H1 (cell line): ENCODE measurements around the gene KLHL8. TPM values are rescaled to one million over a fixed set of nuclear protein-coding genes. Genes with fewer than 3 reads are reported as not detected.

Experiments used
- BCL11A ChIP-seq, 2 experiments: IDR thresholded peaks; one replicate each; pipeline ENCODE4 v1.6.1; 2011; ENCODE audit warnings: low read depth in 2 of 2, low read length in 2 of 2, mild to moderate bottlenecking in 2 of 2
- CBX8 ChIP-seq: fragments of 300-800, 300-1000 bp; sonication (generic); IDR thresholded peaks from 2 replicates; pipeline ENCODE4 v1.7.1; 2016; ENCODE audit warnings: low read depth, low read length, borderline replicate concordance
- MAX ChIP-seq: IDR thresholded peaks from 2 replicates; pipeline ENCODE4 v1.6.1; 2012; ENCODE audit warnings: inconsistent platforms
- NANOG ChIP-seq: IDR thresholded peaks from 2 replicates; pipeline ENCODE4 v1.6.1; 2011; ENCODE audit warnings: low read length, low read depth, mild to moderate bottlenecking, inconsistent platforms; ENCODE audit not compliant: insufficient read depth, poor library complexity, severe bottlenecking
- PHF8 ChIP-seq: fragments of 200-600 bp; sonication (generic); conservative IDR thresholded peaks from 2 replicates; pipeline ENCODE4 v1.7.1; 2012; ENCODE audit warnings: low read depth, mild to moderate bottlenecking, inconsistent platforms, low read length, moderate library complexity
- SUZ12 ChIP-seq: fragments of 200-600 bp; sonication (generic); IDR thresholded peaks from 2 replicates; pipeline ENCODE4 v1.6.1; 2012; ENCODE audit warnings: mild to moderate bottlenecking, inconsistent platforms, low read length, moderate library complexity, mixed read lengths
- polyA plus RNA-seq, 7 experiments: library from polyadenylated mRNA; depleted of rRNA in 3 of 7; stranded (reverse) in 5 of 7; unstranded in 2 of 7; fragments of >200 nt in 5 of 7; fragments of 200-250 nt in 2 of 7; gene quantifications; 1 replicate in 5 of 7; 2 replicates in 1 of 7; 4 replicates in 1 of 7; pipeline versions ENCODE4 v1.2.1 to v1.2.3, GENCODE V29; 2011 to 2013; ENCODE audit warnings: missing spikeins in 2 of 7, mixed read lengths in 2 of 7
- total RNA-seq: library from RNA; stranded (reverse); fragmentation: NEBNext Ultra II Directional; extraction: Animal tissue kit (Norgen Biotek cat#: 25700); gene quantifications from 2 replicates; pipeline ENCODE4 v1.2.1, GENCODE V29; 2021

Gene KLHL8
- total and polyA plus RNA-seq, 2 of the 8 experiments (the other 6 are each of a cell fraction or from before 2014, with no cell fraction given), result 0.94 to 8.1 TPM

- no peak for TF ChIP-seq MAX
- TF ChIP-seq SUZ12, result no peak
- TF ChIP-seq BCL11A (IDR thresholded peaks at IDR 0.05; ENCODE audit: low read depth in 2 of 2, low read length in 2 of 2), result no peak
- TF ChIP-seq CBX8, result no peak
- TF ChIP-seq NANOG, result no peak
- no peak for TF ChIP-seq PHF8
Measured at GRCh38 chr4:87211249-87211952, 9.0 kb downstream of the KLHL8 start (continued).
